NCI-H345 treated with DMSO at 0.1 percent for 48 hours (cell line): ENCODE data around the gene GNG5.
"Not testable (repeated sequence)": the region's sequence is repeated elsewhere in the genome, so short reads cannot be mapped to it uniquely, and the experiment has no call there.

Experiments used
- DNase-seq: peaks from one replicate; lab custom pipeline; 2025; ENCODE audit not compliant: unreplicated experiment; lab: John Stamatoyannopoulos, UW

The GNG5 gene

GRCh38 chr1:84506002-84506728, at the start of gene GNG5, which contains the start of gene SPATA1:
TSS of gene GNG5 (minus strand) at chr1:84506581. CDS start at chr1:84506091, 490 bp downstream.
TSS of gene SPATA1 (plus strand) at chr1:84506386. CDS start at chr1:84516360, 9,974 bp downstream.
- peak; percentile 95 for DNase-seq

- no peak for DNase-seq
Observed at GRCh38 chr1:84550826-84551225, 44.4 kb upstream of the GNG5 start.

- DNase-seq = no peak
Observed at GRCh38 chr1:84541679-84542078, 35.3 kb upstream of the GNG5 start.

- no peak for DNase-seq
Observed at GRCh38 chr1:84540759-84541158, 34.4 kb upstream of the GNG5 start.

- no peak for DNase-seq
Observed at GRCh38 chr1:84539972-84540371, 33.6 kb upstream of the GNG5 start.

- DNase-seq = no peak
Observed at GRCh38 chr1:84538599-84538998, 32.2 kb upstream of the GNG5 start.

- DNase-seq = no peak
Observed at GRCh38 chr1:84525779-84526178, 19.4 kb upstream of the GNG5 start.

- no peak for DNase-seq
Observed at GRCh38 chr1:84524590-84524989, 18.2 kb upstream of the GNG5 start.

GRCh38 chr1:84510668-84511067, 4.3 kb upstream of the GNG5 start:
- no peak for DNase-seq

GRCh38 chr1:84510165-84510564, 3.8 kb upstream of the GNG5 start:
- DNase-seq = no peak

GRCh38 chr1:84509029-84509428, 2.6 kb upstream of the GNG5 start:
- no peak for DNase-seq

GRCh38 chr1:84508510-84508909, 2.1 kb upstream of the GNG5 start:
- DNase-seq = no peak

- DNase-seq = not testable (repeated sequence)
Observed at GRCh38 chr1:84507887-84508286, 1.5 kb upstream of the GNG5 start.

- DNase-seq = peak; percentile 53
Observed at GRCh38 chr1:84506729-84507453, 510 bp upstream of the GNG5 start.

GRCh38 chr1:84505493-84506001, 834 bp downstream of the GNG5 start:
- peak; percentile 25 for DNase-seq

GRCh38 chr1:84504580-84505492, 1.5 kb downstream of the GNG5 start:
- no peak for DNase-seq

GRCh38 chr1:84502927-84503326, 3.5 kb downstream of the GNG5 start:
- no peak for DNase-seq

- DNase-seq = no peak
Observed at GRCh38 chr1:84497631-84498275, 8.6 kb downstream of the GNG5 start.

- DNase-seq = no peak
Observed at GRCh38 chr1:84496498-84496897, 9.9 kb downstream of the GNG5 start.

GRCh38 chr1:84493747-84494146, 12.6 kb downstream of the GNG5 start:
- DNase-seq = no peak

GRCh38 chr1:84492726-84493125, 13.7 kb downstream of the GNG5 start:
- no peak for DNase-seq
